A673 (cell line): ENCODE measurements around the gene ANP32E. TPM values are rescaled to one million over a fixed set of nuclear protein-coding genes. Genes with fewer than 3 reads are reported as not detected.

Experiments used
- BruUV-seq: library from RNA; stranded (reverse); fragments of 400-500 nt; replicated peaks from 2 replicates; lab custom pipeline; 2021; lab: Mats Ljungman, UMichigan
- CTCF ChIA-PET: fragments of 300-600 bp; sonication (Branson Sonifier 250); formaldehyde crosslinking; loops from one replicate; lab custom pipeline; 2022; ENCODE audit warnings: antibody characterized with exemption; lab: Charles Lee
- POLR2A ChIA-PET: fragments of 300-600 bp; sonication (Branson Sonifier 250); formaldehyde crosslinking; loops from one replicate; lab custom pipeline; 2022; ENCODE audit warnings: antibody characterized with exemption; ENCODE audit not compliant: low non-redundant PET; lab: Charles Lee
- DNase-seq: peaks from one replicate; pipeline ENCODE4 v3.0.0-alpha.2; 2015; ENCODE audit warnings: low spot score
- H3K27ac ChIP-seq: fragments of 200-600 bp; sonication (generic); 2 replicates; pipeline ENCODE4 v1.5.1; 2016; ENCODE audit warnings: mixed run types, low read depth, mild to moderate bottlenecking, mixed read lengths, antibody characterized with exemption, low read length; ENCODE audit not compliant: poor library complexity, severe bottlenecking
- H3K27me3 ChIP-seq: fragments of 200-600 bp; sonication (generic); replicated peaks from 2 replicates; pipeline ENCODE4 v1.6.1; 2017; ENCODE audit warnings: mixed run types, low read depth, mild to moderate bottlenecking, mixed read lengths, antibody characterized with exemption, low read length; ENCODE audit not compliant: insufficient read depth, poor library complexity
- H3K36me3 ChIP-seq: fragments of 200-600 bp; sonication (generic); 2 replicates; pipeline ENCODE4 v1.6.1; 2016; ENCODE audit warnings: mixed run types, mild to moderate bottlenecking, mixed read lengths, antibody characterized with exemption, low read length; ENCODE audit not compliant: insufficient read depth, poor library complexity, severe bottlenecking
- H3K4me1 ChIP-seq: fragments of 200-600 bp; sonication (generic); 2 replicates; pipeline ENCODE4 v1.6.1; 2017; ENCODE audit warnings: mixed run types, mild to moderate bottlenecking, mixed read lengths, antibody characterized with exemption, low read length; ENCODE audit not compliant: insufficient read depth, poor library complexity, severe bottlenecking
- H3K4me3 ChIP-seq: fragments of 200-600 bp; sonication (generic); 2 replicates; pipeline ENCODE4 v1.5.1; 2016; ENCODE audit warnings: low read depth, mixed run types, mild to moderate bottlenecking, mixed read lengths, low read length; ENCODE audit not compliant: poor library complexity, severe bottlenecking
- H3K9me3 ChIP-seq: fragments of 200-600 bp; sonication (generic); 2 replicates; pipeline ENCODE4 v1.6.1; 2016; ENCODE audit warnings: mixed run types, low read depth, mild to moderate bottlenecking, mixed read lengths, antibody characterized with exemption, low read length; ENCODE audit not compliant: poor library complexity, severe bottlenecking
- CTCF ChIP-seq: fragments of 300-800, 200-600 bp; sonication (generic); conservative IDR thresholded peaks from 2 replicates; pipeline ENCODE4 v1.5.1; 2017; ENCODE audit warnings: low read depth, mild to moderate bottlenecking, antibody characterized with exemption, low read length, moderate library complexity, mixed read lengths
- EZH2 ChIP-seq: fragments of 200-600 bp; sonication (generic); IDR thresholded peaks from 2 replicates; pipeline ENCODE4 v1.6.1; 2017; ENCODE audit warnings: borderline replicate concordance, low read depth, mild to moderate bottlenecking, mixed read lengths, antibody characterized with exemption, low read length; ENCODE audit not compliant: poor library complexity, severe bottlenecking
- intact Hi-C: fragments of 100-400 bp; cut with micrococcal nuclease; formaldehyde crosslinking; loops from one replicate; pipeline ENCODE4 v1.10.0; 2022; ENCODE audit not compliant: unreplicated experiment
- total RNA-seq: library from RNA; stranded (reverse); gene quantifications from 2 replicates; pipeline ENCODE4 v1.2.3, GENCODE V29; 2021

The ANP32E gene
- total RNA-seq, 1 experiment from 2014 or later, result 153 TPM

GRCh38 chr1:150256554-150257341 is 20.8 kb upstream of the ANP32E start:
- Histone ChIP-seq H3K27ac (peak overlapping the region; percentile 80), H3K36me3 (no peaks in the 10 kb centered on the region), H3K4me3 (peak overlapping the region; percentile 29), H3K9me3 (no peaks in the 10 kb centered on the region), H3K4me1 (peaks cover 47% of the 10 kb centered on the region), H3K27me3 (no peaks in the 10 kb centered on the region)
- TF ChIP-seq EZH2 (no peak), CTCF (no peak)
- POLR2A ChIA-PET, result interaction anchor here (0.6 kb wide), 1 partner anchor 30 kb away, joined by 3 read pairs; no protein-coding TSS in a partner anchor
- peak; percentile 52 for DNase-seq
- no TSS peak for BruUV-seq
- intact Hi-C loops, result loop anchor here (1.0 to 10.0 kb wide), 4 partner anchors 25 to 741 kb away; partner anchors contain the start of gene ENSA
- CTCF ChIA-PET, result interaction anchor here (0.6 to 3.0 kb wide), 7 partner anchors 12 to 195 kb away, joined by 3 to 24 read pairs (median 4); partner anchors contain the start of genes APH1A and CIART

GRCh38 chr1:150256198-150256553 is 20.3 kb upstream of the ANP32E start:
- H3K36me3 ChIP-seq, result no peaks in the 10 kb centered on the region
- no TSS peak for BruUV-seq
- intact Hi-C loops, result loop anchor here (1.0 to 10.0 kb wide), 4 partner anchors 25 to 741 kb away; partner anchors contain the start of gene ENSA
- H3K27me3 ChIP-seq, result no peaks in the 10 kb centered on the region
- peaks cover 47% of the 10 kb centered on the region for H3K4me1 ChIP-seq
- peak overlapping the region; percentile 29 for H3K4me3 ChIP-seq
- peak overlapping the region; percentile 80 for H3K27ac ChIP-seq
- ChIA-PET POLR2A (interaction anchor here (0.6 kb wide), 1 partner anchor 31 kb away, joined by 3 read pairs; no protein-coding TSS in a partner anchor), CTCF (interaction anchor here (0.5 to 3.0 kb wide), 10 partner anchors 12 to 260 kb away, joined by 3 to 24 read pairs (median 4); partner anchors contain the start of genes APH1A and CIART)
- H3K9me3 ChIP-seq, result no peaks in the 10 kb centered on the region
- DNase-seq, result peak; percentile 58
- no peak for TF ChIP-seq CTCF
- TF ChIP-seq EZH2, result no peak

GRCh38 chr1:150249936-150250335 is 14.0 kb upstream of the ANP32E start:
- no peak for DNase-seq
- POLR2A ChIA-PET, result no interaction called here
- BruUV-seq, result no TSS peak
- H3K9me3 ChIP-seq, result no peaks in the 10 kb centered on the region
- TF ChIP-seq CTCF, result no peak
- TF ChIP-seq EZH2, result no peak
- H3K36me3 ChIP-seq, result no peaks in the 10 kb centered on the region
- no peak overlapping the region for H3K27ac ChIP-seq
- no peak overlapping the region for H3K4me3 ChIP-seq
- intact Hi-C loops, result loop anchor here (10.0 kb wide), 1 partner anchor 375 kb away; the partner anchor contains the start of gene ENSA
- H3K4me1 ChIP-seq, result no peaks in the 10 kb centered on the region
- H3K27me3 ChIP-seq, result no peaks in the 10 kb centered on the region
- CTCF ChIA-PET, result no interaction called here
